Activated CD4-positive, alpha-beta memory T cell treated with anti-CD3 and anti-CD28 coated beads for 36 hours (primary cell): ENCODE results near the gene HEATR5B. TPM values are rescaled to one million over a fixed set of nuclear protein-coding genes. Genes with fewer than 3 reads are reported as not detected.

Experiments
- CTCF ChIA-PET: fragments of 350-600 bp; sonication (Branson Sonifier 250); formaldehyde crosslinking; loops from one replicate; lab custom pipeline; 2021; ENCODE audit warnings: antibody characterized with exemption, inconsistent platforms; lab: Charles Lee
- POLR2A ChIA-PET: fragments of 350-600 bp; sonication (Branson Sonifier 250); formaldehyde crosslinking; loops from one replicate; lab custom pipeline; 2021; ENCODE audit warnings: antibody characterized with exemption; lab: Charles Lee
- DNase-seq: peaks from one replicate; pipeline ENCODE4 v3.0.0-alpha.2; 2020
- H3K27ac Mint-ChIP-seq: one replicate; pipeline ENCODE4 v1.8.0; 2021; ENCODE audit warnings: mixed read lengths
- H3K27me3 Mint-ChIP-seq: one replicate; pipeline ENCODE4 v1.8.0; 2021; ENCODE audit warnings: mixed read lengths
- H3K36me3 Mint-ChIP-seq: one replicate; pipeline ENCODE4 v1.8.0; 2021; ENCODE audit warnings: mixed read lengths
- H3K4me1 Mint-ChIP-seq: one replicate; pipeline ENCODE4 v1.8.0; 2021; ENCODE audit warnings: low read depth, mixed read lengths
- H3K4me3 Mint-ChIP-seq: one replicate; pipeline ENCODE4 v1.8.0; 2021; ENCODE audit warnings: mild to moderate bottlenecking, mixed read lengths
- H3K9me3 Mint-ChIP-seq: one replicate; pipeline ENCODE4 v1.8.0; 2021; ENCODE audit warnings: mixed read lengths
- intact Hi-C: fragments of 100-400 bp; cut with micrococcal nuclease; formaldehyde crosslinking; loops from one replicate; pipeline ENCODE4 v1.15.1; 2023
- total RNA-seq, 2 experiments: library from RNA; stranded (reverse); gene quantifications; one replicate each; pipeline ENCODE4 v1.2.3, GENCODE V29; 2021

The HEATR5B gene
- 10 to 100 TPM; 18.1 to 20.3 TPM for total RNA-seq

DNA sequence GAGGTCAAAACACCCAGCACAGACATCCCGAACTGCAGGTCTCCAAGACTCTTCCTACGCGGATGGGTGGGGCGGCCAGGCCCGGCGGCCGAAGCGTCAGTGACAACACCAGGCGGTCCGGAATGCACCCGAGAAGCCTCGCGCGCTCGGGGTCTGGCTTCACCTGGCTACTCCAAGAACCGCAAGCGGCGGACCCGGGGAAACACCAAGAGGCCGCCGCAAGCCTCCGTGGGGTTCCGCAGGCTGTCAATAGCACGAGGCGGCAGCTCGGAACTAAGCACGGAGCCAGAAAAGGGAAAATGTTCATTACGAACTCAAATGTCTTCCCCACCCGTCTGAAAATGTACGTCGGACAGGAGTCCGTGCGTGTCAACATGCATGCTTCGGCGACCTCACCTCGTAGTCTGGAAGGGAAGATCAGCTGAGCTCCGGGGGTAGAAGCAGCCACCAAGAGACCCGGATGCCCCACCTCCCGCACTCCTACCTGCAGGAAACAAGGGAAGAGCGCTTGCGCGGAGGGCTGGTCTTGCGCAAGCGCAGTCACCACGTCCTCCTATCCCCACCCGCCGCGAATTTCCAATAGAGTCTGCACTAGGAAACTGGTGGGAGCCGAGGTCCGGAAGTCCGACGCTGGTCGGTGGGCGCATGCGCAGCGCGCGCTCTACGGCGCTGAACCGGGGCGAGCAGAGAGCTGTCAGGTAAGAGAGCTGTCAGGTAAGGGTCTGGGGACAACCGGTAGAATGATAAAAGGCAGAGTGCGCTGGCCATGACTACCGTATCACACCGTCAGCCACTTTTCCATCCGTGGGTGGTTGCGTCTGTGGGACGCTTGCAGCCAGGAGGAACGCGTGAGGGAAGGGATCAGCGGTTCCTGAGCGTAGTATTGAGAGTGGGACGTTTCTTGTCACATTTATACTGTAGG lies at the start of gene HEATR5B, which contains the start of gene GPATCH11:
TSS of gene HEATR5B (minus strand) at position 500 of the 922 bp plus-strand sequence. CDS start 958 bp downstream, outside the sequence.
TSS of gene GPATCH11 (plus strand) at position 646 of the 922 bp plus-strand sequence. CDS start 3,864 bp downstream, outside the sequence.
- DNase-seq: peak; percentile 96
- Mint-ChIP-seq H3K4me3 (no peak within 1 kb of the TSS), H3K27ac (no peak within 1 kb of the TSS), H3K27me3 (no peaks in the 10 kb centered on the region), H3K36me3 (peaks cover 17% of the 10 kb centered on the region), H3K4me1 (peaks cover 36% of the 10 kb centered on the region), H3K9me3 (no peaks in the 10 kb centered on the region)
- CTCF ChIA-PET: no interaction called here
- intact Hi-C loops: loop anchor here (1.0 to 10.0 kb wide), 5 partner anchors 112 to 1667 kb away; partner anchors contain the start of genes CEBPZ, CEBPZOS, NDUFAF7 and SRSF7
- POLR2A ChIA-PET: interaction anchor here (1.1 to 1.8 kb wide), 2 partner anchors 116 to 148 kb away, joined by 3 to 5 read pairs; partner anchors contain the start of genes CEBPZ and NDUFAF7

DNA sequence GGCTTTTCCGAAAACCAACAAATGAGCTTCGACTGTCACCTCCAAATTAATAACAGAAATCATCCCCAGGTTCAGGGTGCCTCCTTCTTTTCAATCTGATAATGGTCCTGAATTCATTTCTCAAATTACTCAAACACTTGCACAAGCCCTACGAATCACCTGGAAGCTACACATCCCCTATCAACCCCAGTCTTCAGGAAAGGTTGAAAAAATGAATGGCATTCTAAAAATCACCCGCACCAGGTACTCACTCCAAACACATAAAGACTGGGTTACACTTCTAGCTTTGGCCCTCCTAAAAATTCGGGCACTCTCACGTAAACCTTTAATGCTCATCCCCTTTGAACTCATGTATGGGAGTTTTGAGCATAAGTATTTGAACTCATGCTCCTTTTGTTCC lies 48.7 kb upstream of the HEATR5B start:
- DNase-seq: no peak
- Mint-ChIP-seq H3K4me1 (no peaks in the 10 kb centered on the region), H3K4me3 (no peak overlapping the region), H3K27me3 (no peaks in the 10 kb centered on the region), H3K27ac (no peak overlapping the region), H3K36me3 (peaks cover 48% of the 10 kb centered on the region), H3K9me3 (no peaks in the 10 kb centered on the region)
- ChIA-PET CTCF (no interaction called here), POLR2A (no interaction called here)
- intact Hi-C loops: no loop called here

DNA sequence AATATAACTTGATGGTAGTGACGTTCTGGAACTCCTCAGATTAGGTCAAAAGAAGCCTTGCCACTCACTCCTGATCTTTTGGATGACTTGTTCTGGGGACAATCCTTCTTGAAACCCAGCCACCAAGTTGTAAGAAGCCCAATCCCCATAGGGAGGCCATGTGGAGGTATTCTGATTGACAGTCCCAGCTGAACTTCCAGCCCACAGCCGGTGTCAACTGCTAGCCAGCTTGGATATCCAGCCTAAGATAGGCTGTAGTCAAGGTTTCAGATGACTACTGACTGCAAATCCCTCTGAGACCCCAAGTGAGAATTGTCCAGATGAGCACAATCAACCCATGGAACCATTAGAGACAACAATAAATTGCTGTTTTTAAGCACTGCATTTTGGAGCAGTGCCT lies 41.2 kb upstream of the HEATR5B start:
- intact Hi-C loops: no loop called here

GRCh38 chr2:37119157-37119556 lies 35.0 kb upstream of the HEATR5B start:
- no peaks in the 10 kb centered on the region for H3K9me3 Mint-ChIP-seq
- no peak overlapping the region for H3K27ac Mint-ChIP-seq
- CTCF ChIA-PET: no interaction called here

More for the DNA sequence above, 41.2 kb upstream of the HEATR5B start:
- DNase-seq: no peak
- H3K27ac Mint-ChIP-seq: no peak overlapping the region
- no peaks in the 10 kb centered on the region for H3K4me1 Mint-ChIP-seq
- H3K4me3 Mint-ChIP-seq: no peak overlapping the region
- ChIA-PET CTCF (no interaction called here), POLR2A (interaction anchor here (0.6 kb wide), 1 partner anchor 10 kb away, joined by 3 read pairs; no protein-coding TSS in a partner anchor)
- H3K36me3 Mint-ChIP-seq: peaks cover 38% of the 10 kb centered on the region
- H3K9me3 Mint-ChIP-seq: no peaks in the 10 kb centered on the region
- no peaks in the 10 kb centered on the region for H3K27me3 Mint-ChIP-seq

GRCh38 chr2:37117566-37117965 lies 33.4 kb upstream of the HEATR5B start:
- peaks cover 25% of the 10 kb centered on the region for H3K36me3 Mint-ChIP-seq
- no peak overlapping the region for H3K27ac Mint-ChIP-seq
- intact Hi-C loops: no loop called here
- DNase-seq: no peak
- H3K4me1 Mint-ChIP-seq: no peaks in the 10 kb centered on the region
- ChIA-PET POLR2A (interaction anchor here (0.6 kb wide), 1 partner anchor 29 kb away, joined by 3 read pairs; no protein-coding TSS in a partner anchor), CTCF (no interaction called here)
- H3K4me3 Mint-ChIP-seq: no peak overlapping the region
- no peaks in the 10 kb centered on the region for H3K27me3 Mint-ChIP-seq
- no peaks in the 10 kb centered on the region for H3K9me3 Mint-ChIP-seq

More at GRCh38 chr2:37119157-37119556, 35.0 kb upstream of the HEATR5B start:
- H3K36me3 Mint-ChIP-seq: peaks cover 26% of the 10 kb centered on the region
- DNase-seq: no peak
- no peak overlapping the region for H3K4me3 Mint-ChIP-seq
- POLR2A ChIA-PET: no interaction called here
- no peaks in the 10 kb centered on the region for H3K4me1 Mint-ChIP-seq
- intact Hi-C loops: no loop called here
- no peaks in the 10 kb centered on the region for H3K27me3 Mint-ChIP-seq

GRCh38 chr2:37111958-37112357 lies 27.8 kb upstream of the HEATR5B start:
- no peak overlapping the region for H3K27ac Mint-ChIP-seq
- ChIA-PET CTCF (no interaction called here), POLR2A (no interaction called here)
- H3K9me3 Mint-ChIP-seq: no peaks in the 10 kb centered on the region
- H3K36me3 Mint-ChIP-seq: peaks cover 30% of the 10 kb centered on the region
- no peaks in the 10 kb centered on the region for H3K4me1 Mint-ChIP-seq
- H3K27me3 Mint-ChIP-seq: no peaks in the 10 kb centered on the region
- no peak overlapping the region for H3K4me3 Mint-ChIP-seq
- intact Hi-C loops: no loop called here
- DNase-seq: no peak

DNA sequence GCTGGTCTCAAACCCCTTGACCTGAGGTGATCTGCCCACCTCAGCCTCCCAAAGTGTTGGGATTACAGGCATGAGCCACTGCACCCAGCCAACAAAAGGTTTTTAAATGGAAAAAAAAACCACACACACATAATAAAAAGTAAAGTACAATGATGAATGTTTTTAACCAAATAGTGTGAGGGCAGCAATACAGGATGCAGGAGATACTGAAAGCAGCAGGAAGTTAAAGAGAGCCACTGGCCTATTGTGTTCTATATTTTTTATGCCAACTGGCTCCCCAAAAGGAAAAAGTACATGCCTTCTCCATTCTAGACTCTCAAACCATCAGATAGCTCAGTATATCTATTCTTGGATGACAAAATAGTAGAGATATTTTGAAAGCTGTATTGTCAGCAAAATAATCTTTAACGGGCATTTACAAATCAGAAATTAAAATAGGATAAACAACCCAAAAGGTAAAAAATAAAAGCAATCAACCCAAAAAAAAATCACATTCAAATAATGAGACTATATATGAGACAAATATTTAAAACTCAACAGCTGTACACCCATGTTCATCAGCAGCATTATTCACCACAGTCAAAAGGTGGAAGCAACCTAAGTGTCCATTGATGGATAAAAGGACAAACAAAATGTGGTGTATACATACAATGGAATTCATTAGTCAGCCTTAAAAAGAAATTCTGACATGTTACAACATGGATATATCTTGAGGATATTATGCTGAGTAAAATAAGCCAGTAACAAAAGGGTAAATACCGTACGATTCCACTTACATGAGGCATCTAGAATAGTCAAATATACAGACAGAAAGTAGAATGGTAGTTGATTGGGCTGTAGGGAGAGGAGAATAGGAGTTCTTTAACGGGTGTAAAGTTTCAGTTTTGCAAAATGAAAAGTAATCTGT lies 26.4 kb upstream of the HEATR5B start:
- Mint-ChIP-seq H3K27ac (no peak overlapping the region), H3K9me3 (no peaks in the 10 kb centered on the region), H3K27me3 (no peaks in the 10 kb centered on the region), H3K4me1 (no peaks in the 10 kb centered on the region), H3K4me3 (no peak overlapping the region), H3K36me3 (peaks cover 23% of the 10 kb centered on the region)
- CTCF ChIA-PET: interaction anchor here (0.6 to 0.7 kb wide), 2 partner anchors 11 to 92 kb away, joined by 3 to 4 read pairs; no protein-coding TSS in a partner anchor
- POLR2A ChIA-PET: no interaction called here
- no peak for DNase-seq
- intact Hi-C loops: no loop called here

GRCh38 chr2:37109523-37109922 lies 25.4 kb upstream of the HEATR5B start:
- no peaks in the 10 kb centered on the region for H3K9me3 Mint-ChIP-seq
- no peaks in the 10 kb centered on the region for H3K4me1 Mint-ChIP-seq
- DNase-seq: no peak
- no peaks in the 10 kb centered on the region for H3K27me3 Mint-ChIP-seq
- no peak overlapping the region for H3K4me3 Mint-ChIP-seq
- no peak overlapping the region for H3K27ac Mint-ChIP-seq
- ChIA-PET POLR2A (no interaction called here), CTCF (interaction anchor here (0.6 kb wide), 1 partner anchor 12 kb away, joined by 4 read pairs; no protein-coding TSS in a partner anchor)
- peaks cover 22% of the 10 kb centered on the region for H3K36me3 Mint-ChIP-seq
- intact Hi-C loops: no loop called here

DNA sequence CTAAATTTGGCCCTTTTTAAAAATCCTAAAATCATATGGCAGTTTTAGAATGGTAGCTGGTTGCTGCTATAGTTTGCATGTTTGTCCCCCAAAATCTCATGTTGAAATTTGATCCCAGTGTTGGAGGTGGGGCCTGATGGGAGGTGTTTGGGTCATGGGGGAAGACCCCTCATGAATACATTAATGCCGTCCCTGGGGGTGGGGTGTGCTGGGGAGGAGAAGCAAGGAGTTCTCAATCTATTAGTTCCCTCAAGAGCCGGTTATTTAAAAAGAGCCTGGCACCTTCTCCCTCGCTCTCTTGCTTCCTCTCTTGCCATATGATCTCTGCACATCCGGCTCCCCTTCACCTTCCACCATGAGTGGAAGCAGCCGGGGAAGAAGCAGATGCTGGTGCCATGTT lies 21.0 kb upstream of the HEATR5B start:
- CTCF ChIA-PET: no interaction called here

GRCh38 chr2:37104178-37104577 lies 20.0 kb upstream of the HEATR5B start:
- H3K27ac Mint-ChIP-seq: no peak overlapping the region
- no peaks in the 10 kb centered on the region for H3K4me1 Mint-ChIP-seq
- H3K36me3 Mint-ChIP-seq: peaks cover 24% of the 10 kb centered on the region
- ChIA-PET CTCF (no interaction called here), POLR2A (no interaction called here)
- no peaks in the 10 kb centered on the region for H3K9me3 Mint-ChIP-seq
- H3K4me3 Mint-ChIP-seq: no peak overlapping the region
- no peaks in the 10 kb centered on the region for H3K27me3 Mint-ChIP-seq
- intact Hi-C loops: no loop called here
- no peak for DNase-seq

More for the DNA sequence above, 21.0 kb upstream of the HEATR5B start:
- Mint-ChIP-seq H3K27ac (no peak overlapping the region), H3K27me3 (no peaks in the 10 kb centered on the region), H3K36me3 (peaks cover 20% of the 10 kb centered on the region), H3K4me3 (no peak overlapping the region), H3K4me1 (no peaks in the 10 kb centered on the region), H3K9me3 (no peaks in the 10 kb centered on the region)
- intact Hi-C loops: no loop called here
- POLR2A ChIA-PET: no interaction called here
- no peak for DNase-seq

- Mint-ChIP-seq H3K27ac (no peak overlapping the region), H3K27me3 (no peaks in the 10 kb centered on the region), H3K4me1 (no peaks in the 10 kb centered on the region), H3K36me3 (peaks cover 15% of the 10 kb centered on the region), H3K9me3 (no peaks in the 10 kb centered on the region), H3K4me3 (no peak overlapping the region)
- DNase-seq: no peak
- intact Hi-C loops: no loop called here
- ChIA-PET CTCF (no interaction called here), POLR2A (no interaction called here)
These were observed 18.4 kb upstream of the HEATR5B start for GRCh38 chr2:37102588-37102987.
